NCI-H187 treated with DMSO at 0.1 percent for 48 hours (cell line): ENCODE measurements around the gene GABPB1.
A peak's percentile ranks its signal among the peaks of the same experiment; 100 is the strongest.
"Not testable (repeated sequence)": the region's sequence is repeated elsewhere in the genome, so short reads cannot be mapped to it uniquely, and the experiment has no call there.

Experiments used
- DNase-seq: peaks from one replicate; lab custom pipeline; 2025; lab: John Stamatoyannopoulos, UW

The GABPB1 gene

DNA sequence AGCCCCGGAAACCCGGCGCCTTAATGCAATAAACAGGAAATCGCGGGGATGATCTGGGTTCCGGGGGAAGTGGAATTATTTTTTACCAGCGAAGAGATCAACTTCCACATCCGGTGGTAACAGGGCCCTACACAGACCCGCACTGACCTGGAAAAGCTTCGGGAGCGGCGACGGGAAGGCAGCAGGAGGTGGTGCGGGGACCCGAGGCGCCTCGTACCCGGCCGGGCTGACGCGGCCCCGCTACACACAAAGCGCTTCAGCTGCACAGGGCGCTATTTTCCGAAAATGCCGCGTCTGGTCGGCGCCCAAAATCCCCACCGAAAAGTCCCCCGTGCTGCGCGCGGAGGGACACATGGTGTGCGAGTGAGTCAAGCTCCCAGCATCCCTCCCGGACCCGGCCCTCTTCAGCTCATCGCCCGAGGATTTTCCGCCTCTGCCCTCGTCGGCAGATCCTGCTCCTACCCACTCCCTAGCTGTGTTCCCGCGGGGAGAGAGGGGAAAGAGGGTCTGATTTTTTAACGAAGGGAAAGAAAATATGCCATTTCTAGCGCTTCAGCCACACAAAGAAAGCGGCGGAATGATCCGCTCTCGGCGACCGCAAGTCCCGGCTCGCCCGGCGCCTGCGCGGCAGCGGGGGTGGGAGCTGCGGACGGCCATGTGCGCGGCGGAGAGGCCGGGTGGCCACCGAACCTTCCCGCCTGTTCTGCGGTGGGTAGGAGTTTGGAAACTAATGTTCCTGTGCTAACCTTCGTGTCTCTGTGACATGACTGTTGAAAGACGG is at the start of gene GABPB1:
TSS of gene GABPB1 (minus strand) at position 361 of the 781 bp plus-strand sequence. CDS start 45,400 bp downstream, outside the sequence.
- DNase-seq = peak; percentile 35

DNA sequence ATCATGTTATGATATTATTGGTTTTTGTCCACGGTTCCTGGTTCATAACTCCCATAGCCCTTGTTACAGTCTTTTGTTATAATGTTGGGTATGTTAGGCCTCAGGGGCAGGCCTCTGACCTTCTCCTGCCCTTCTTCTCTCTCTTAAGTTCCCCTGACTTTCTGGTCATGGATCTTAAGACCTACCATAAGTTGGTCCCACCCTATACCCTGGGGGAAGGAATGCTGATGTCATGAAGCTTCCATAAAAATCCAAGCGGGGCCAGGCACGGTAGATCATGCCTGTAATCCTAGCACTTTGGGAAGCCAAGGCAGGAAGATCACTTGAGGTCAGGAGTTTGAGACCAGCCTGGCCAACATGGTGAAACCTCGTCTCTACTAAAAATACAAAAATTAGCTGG is 36.6 kb upstream of the GABPB1 start:
- not testable (repeated sequence) for DNase-seq

DNA sequence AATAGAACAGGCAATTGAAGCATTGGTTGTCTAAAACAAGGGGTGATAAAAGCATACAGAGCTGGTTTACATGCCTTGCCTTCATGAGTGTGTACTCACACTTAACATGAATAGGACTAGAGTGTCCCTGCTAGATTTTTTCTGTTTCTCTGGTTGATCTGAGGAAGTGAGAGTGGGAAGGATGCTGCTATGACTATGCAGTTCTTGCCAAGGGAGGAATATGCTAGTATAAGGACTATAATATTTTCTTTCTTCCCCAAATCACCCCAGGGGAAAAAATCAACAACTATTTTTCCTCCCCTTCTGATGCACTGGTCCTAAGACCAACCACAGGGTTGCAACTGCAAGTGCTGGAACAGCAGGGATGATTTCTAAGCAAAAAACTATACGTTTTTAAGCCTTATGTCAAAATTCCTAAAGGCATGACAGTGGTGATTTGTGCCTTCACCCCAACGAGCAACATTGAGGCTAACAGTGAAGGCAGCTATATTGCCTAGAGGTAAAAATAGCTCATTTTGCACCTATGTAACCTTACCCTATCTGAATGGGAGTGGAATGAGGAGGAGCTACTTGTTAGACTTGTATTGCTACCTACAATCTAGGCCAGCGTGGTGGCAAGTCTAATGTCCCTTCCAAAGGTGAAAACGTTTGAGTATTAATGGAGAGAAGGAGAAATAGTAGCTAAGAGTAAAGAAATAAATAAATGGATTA is 35.7 kb upstream of the GABPB1 start:
- peak; percentile 7 for DNase-seq

DNA sequence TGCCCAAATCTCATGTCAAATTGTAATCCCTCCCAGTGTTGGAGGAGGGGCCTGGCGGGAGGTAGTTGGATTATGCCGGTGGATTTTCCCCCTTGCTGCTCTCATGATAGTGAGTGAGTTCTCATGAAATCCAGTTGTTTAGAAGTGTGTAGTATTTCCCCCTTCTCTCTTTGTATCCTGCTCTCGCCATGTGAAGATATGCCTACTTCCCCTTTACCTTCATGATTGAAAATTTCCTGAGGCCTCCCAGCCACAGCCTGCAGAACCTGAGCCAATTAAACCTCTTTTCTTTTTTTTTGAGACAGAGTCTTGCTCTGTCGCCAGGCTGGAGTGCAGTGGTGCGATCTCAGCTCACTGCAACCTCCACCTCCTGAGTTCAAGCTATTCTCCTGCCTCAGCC is 27.4 kb upstream of the GABPB1 start:
- DNase-seq = not testable (repeated sequence)

DNA sequence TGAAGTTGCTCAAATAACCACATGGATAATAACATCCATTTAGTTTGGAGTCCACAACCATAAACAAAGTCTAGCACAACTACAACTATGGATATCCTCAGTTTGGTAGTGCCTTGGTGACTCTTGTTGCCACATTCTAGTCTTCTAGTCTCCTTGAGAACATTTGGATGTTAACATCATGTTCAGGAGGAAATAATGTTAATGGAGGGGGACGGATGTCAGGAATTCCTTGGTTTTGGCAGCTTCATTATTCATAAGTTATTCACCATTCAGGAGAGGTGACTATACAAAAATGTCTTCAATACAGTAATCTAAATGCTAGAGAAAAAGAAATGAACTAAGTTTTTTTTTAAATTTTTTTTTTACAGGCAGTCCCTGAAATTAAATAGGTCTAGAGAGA is 26.4 kb upstream of the GABPB1 start:
- DNase-seq = no peak

DNA sequence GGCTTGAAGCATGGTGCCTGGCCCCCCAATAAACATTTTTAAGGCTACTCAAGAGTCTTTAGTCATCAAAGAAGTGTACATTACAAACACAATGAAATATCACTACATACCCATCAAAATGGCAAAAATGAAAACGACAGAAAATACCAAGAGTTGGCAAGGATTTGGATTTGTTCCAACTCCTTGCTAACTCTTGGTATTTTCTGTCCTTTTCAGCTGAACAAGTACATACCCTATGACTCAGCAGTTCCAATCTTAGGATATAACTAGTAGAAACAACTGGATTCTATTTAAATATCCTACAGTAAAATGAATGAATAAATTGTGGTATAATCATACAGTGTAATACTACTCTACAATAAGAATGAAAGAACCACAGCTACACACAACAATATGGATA is 25.1 kb upstream of the GABPB1 start:
- DNase-seq = no peak

DNA sequence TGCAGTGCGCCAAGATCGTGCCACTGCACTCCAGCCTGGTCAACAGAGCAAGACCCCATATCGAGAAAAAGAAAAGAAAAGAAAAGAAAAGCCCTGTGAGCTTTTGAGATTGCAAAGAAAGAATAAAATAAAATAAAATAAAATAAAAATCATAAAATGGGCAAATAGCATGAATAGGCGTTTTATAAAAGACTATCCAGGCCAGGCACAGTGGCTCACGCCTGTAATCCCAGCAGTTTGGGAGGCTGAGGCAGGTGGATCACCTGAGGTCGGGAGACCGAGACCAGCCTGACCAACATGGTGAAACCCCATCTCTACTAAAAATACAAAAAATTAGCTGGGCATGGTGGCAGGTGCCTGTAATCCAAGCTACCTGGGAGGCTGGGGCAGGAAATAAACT is 24.4 kb upstream of the GABPB1 start:
- DNase-seq = not testable (repeated sequence)

DNA sequence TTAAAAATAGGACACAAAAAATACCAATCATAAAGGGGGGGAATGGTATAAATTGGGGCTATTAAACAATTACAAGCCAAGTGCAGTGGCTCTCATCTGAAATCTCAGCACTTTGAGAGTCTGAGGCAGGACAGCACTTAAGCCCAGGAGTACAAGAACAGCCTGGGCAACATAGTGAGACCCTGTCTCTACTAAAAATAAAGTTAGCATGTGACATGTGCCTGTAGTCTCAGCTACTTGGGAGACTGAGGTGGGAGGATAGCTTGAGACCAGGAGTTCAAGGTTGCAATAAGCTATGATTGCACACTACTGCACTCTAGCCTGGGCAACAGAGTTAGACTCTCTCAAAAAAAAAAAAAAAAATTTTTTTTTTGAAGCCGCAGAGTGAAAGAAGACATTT is 23.8 kb upstream of the GABPB1 start:
- no peak for DNase-seq

DNA sequence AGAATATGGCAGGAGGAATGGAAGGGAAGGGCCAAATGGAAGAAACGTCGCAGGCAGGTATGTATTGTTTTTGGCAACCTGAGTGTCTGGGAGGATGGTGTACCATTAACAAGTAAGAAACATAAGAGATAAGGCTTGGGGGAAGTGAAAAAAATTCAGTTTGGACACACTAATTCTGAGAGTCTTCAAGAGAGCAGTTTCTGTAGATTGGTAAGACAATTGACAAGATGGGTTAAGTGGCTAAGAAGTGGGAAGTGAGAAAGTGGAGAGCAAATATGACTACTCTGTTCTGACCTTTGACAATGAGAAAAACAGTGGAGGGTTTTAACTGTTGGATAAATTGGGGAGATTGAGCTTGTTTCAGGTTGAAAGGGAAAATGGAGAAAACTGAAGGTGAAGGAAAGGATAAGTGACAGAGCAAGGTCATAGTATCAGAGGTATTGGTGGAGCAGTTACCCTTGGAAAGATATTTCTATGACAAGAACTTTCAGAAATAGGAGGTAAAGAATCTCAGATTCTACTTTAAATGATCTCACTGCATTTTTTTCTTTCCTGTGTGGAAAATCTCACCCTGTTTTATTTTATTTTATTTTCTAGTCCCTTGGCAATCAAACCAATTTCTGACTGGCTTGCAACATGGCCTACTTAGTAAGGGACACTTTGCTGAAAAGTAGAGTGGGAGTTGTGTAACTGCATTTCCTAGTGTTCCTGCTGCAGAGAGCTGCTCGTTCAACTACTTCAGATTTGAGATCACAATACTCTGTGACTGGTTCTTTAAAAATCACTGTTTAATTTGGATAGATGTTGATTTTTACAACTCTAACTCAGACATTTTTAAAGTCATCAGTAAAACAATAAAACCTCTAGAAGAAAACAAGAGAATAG is 23.1 kb upstream of the GABPB1 start:
- DNase-seq = no peak

DNA sequence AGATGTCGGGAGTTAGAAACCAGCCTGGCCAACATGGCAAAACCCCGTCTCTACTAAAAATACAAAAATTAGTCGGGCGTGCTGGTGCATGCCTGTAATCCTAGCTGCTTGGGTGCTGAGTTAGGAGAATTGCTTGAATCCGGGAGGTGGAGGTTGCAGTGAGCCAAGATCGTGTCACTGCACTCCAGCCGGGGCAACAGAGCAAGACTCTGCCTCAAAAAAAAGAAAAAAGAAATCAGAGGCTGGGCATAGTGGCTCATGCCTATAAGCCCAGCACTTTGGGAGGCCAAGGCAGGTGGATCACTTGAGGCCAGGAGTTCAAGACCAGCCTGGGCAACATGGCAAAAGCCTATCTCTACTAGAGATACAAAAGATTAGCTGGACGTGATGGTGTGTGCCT is 14.6 kb upstream of the GABPB1 start:
- DNase-seq = not testable (repeated sequence)

DNA sequence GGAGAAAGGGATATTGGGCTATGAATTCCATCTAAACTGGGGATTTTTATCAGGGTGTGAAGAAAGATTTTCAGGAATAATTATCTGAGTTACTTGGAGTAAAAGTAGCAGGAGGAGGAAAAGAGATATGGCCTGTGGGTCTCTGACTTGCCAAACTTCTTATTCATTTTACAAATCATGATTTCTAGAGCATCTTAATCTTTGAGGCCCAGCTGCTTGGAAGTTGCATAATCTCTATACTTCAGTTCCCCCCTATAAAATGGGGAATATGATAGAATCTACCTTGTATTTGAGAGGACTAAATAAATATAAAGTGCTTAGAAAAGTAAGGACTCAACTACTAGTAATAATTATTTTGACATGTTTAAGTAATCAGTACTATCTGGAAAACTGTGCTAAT is 11.0 kb upstream of the GABPB1 start:
- no peak for DNase-seq

DNA sequence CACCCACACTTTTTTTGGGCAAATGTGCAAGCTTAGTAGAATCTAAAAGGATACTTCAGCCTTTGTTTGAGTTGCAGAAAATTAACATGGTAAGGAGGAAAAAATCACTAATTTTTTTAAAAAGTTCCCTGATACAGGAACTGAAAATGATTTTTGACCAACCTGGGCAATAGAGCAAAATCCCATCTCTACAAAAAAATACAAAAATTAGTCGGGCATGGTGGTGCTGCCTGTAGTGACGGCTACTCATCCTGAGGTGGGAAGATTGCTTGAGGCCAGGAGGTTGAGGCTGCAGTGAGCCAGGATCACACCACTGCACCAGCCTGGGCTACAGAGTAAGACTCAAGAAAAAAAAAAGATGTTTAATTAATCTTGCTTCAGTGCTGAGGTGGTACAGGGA is 10.6 kb upstream of the GABPB1 start:
- no peak for DNase-seq

DNA sequence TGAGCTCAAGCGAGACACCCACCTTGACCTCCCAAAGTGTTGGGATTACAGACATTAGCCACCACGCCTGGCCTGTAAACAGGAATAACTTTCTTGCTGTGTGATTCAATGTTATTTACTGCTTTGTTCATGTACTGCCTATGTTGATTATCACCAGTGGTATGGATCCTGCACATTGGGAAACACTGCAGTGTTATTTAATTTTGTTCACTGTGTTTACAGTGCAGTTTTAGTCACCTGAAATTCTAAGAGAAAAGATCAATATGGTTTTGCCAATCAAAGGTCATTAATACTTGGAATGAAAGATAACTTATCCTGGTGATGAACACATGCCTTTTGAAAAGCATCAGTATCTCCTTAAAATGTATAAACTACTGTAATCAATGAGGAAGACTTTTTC is 8.6 kb upstream of the GABPB1 start:
- no peak for DNase-seq

DNA sequence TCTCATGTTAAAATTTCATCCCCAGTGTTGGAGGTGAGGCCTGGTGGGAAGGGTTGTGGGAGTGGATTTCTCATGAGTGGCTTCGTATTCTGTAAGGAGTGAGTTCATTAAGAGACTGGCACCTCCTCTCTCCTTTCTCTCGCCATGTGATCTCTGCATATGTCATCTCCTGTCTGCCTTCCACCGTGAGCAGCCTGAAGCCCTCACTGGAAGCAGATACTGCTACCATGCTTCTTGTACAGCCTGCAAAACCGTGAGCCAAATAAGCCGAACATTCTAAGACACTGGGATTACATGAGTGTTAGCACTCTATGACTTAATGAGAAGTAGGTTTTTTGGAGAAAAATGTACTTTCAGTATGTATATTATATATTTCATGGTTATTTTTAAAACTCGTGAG is 6.8 kb upstream of the GABPB1 start:
- no peak for DNase-seq

DNA sequence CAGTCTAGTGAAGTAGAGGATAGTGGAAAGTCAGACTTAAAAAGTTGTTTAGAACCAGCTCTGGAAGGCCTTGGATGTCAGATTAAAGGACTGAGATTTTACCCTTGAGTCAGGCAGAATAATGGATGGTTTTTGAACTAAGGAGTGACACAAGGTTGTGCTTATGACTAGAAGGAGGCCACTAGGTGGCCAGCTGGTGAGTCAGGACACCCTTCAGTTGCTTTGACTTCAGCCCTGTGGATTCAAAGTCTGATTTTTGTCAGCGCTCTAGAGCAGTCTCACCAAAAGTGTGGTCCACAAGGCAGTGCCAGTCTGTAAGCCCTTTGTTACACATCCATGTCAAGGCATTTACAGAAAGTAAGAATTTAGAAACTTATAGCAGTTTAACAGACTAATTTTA is 3.8 kb upstream of the GABPB1 start:
- no peak for DNase-seq

DNA sequence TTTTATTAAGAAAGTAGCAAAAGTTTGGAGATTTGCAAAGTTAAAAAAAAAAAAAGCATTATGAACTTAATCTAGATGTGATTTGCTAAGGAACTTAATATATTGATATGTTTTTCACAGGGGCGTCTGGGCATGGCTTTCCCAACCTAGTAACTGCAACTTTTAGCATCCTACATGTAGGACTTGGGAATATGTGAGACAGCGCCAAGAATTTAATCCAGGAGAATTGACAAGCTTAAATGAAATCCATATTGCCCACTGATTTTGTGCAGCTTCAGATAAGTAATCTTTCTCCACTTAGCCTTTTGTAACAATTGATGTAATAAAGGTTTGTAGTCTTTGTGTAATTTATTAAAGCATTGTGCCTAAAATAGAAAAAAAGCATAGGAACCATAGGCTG is 982 bp upstream of the GABPB1 start:
- DNase-seq = no peak

DNA sequence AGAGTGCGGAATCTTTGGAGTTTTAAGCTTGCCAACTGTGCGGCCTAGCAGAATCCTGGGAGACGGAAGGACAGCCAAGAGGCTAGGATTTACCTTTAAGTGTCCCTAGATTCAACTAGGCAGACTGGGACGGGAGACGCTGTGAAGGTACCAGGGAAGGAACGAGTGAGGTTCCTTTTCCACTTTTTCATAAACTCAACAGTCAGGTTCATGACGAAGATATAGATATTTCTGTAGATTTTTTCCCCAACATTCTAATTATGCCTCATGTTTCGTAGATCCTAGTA is 564 bp upstream of the GABPB1 start:
- DNase-seq = no peak

DNA sequence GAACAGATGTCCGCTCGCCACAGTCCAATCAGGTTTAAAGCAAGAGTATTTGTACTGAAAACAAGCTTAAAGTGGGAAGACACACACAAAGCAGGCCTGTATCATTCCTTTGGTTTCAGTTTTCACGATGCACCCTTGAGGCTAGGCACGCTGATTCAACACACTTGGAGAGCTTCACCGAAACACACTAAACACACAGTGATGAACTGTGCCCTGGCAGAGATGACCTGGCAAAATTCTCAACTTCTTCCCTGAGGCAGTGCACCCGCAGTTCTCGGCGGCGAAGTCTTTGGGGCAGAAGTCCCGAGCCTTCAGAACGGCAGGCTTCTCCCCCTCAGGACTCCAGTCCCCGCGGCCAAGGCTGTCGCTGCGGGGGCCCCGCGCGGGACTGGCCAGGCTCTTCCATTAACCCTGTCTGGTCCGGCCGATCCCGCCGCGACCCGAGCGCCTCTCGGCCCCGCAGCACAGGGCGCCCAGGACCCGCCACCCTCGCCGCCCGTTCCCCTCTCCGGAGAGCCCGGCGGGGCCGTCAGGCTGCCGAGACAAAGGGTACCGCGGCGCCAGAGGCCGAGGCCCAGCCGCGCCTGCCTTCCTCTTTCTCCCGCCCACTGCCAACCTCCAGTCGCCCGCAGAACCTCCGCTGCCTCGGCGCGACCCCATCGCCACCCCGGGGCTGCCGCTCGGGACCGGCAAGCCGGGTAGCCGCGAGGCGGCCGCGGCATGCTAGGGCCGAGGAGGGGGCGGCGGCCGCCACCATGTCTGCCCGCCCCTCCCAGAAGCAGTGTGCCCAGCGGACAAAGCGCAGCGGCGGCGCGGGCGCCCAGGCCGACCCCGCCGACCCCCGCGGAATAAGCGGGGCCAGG is 792 bp downstream of the GABPB1 start:
- DNase-seq = no peak

DNA sequence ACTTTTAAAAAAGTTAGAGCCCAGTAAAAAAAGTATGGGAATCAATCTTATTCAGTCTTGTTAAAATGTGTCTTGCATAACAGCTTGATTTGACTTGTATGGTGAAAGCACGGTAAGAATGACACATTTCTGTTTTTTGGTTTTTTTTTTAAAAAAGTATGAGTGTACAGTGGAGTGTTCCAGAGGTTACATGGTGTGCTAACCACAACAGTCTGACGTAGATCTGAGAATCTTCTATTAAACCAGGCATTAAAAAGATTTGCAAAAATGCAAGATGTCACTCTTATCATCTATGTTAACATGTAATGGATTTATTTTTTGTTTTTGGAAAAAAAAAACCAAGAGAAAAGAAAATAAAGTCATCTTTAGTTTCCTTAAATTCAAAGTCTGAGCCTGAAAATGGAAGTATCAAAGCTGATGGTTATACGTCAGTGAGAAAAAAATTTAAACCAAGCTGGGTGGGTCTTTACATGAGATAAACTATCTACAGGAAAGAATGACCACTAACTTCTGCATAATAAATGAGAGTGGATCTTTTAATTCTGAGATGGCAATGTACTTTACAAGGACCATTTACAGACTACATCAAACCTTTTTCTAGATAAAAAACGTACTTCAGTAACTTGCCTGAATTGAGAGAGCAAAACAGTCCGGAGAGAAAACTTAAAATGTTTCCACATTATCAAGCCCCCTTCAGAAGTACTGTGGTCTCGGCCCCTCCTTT is 1.6 kb downstream of the GABPB1 start:
- no peak for DNase-seq

DNA sequence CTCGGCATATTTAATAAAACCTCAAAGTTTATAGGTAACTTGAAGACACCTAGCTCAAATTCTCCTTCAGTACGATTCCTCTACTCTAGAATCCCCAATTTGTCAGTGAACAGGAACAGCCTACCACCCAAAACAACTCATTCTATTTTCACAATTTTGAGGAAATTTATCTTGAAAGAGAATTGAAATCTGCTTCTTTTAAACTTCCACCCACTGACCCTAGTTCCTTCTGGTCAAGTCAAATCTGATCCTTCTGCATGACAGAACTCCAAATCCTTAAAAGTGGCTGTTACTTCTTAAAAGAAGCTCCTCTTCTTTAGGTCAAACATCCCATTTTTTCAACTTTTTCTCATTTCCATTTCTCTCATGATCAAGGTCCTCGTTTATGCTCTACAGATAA is 4.4 kb downstream of the GABPB1 start:
- DNase-seq = no peak

DNA sequence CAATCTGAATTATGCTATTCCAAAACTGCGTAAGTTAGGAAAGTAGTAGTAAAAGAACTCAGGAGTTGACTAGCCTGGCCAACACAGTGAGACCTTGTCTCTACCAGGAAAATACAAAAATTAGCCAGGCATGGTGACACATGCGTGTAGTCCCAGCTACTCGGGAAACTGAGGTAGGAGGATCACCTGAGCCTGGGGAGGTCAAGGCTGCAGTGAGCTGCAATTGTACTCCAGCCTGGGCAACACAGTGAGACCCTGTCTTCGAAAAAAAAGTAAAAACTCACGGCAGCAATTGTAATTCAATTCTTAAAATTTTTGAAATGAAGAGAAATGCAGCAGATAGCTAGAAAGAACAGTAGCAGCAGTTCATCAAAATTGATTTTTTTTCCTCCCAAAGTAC is 9.7 kb downstream of the GABPB1 start:
- no peak for DNase-seq
